Left lobe of liver (tissue), 2 donors: ENCODE data around the gene ADAMTS8. TPM values are rescaled to one million over a fixed set of nuclear protein-coding genes. Genes with fewer than 3 reads are reported as not detected.
"Not testable (repeated sequence)": the region's sequence is repeated elsewhere in the genome, so short reads cannot be mapped to it uniquely, and the experiment has no call there.

Experiments
- ATAC-seq: fragments of 200-7000 bp; cut with Tn5 transposase; one replicate; pipeline ENCODE4 v1.9.1; 2020; ENCODE audit warnings: mild to moderate bottlenecking, moderate library complexity
- DNase-seq: peaks from one replicate; pipeline ENCODE4 v3.0.0-alpha.2; 2020; ENCODE audit warnings: low spot score
- total RNA-seq: library from RNA; stranded (reverse); gene quantifications from one replicate; pipeline ENCODE4 v1.2.1, GENCODE V29; 2021
- donor health status: DM: no; HTN: no; CAD: no; lungs with moderate emphysema.
- donor health status: DM: no; HTN: yes; CAD: no.

Gene ADAMTS8
- total RNA-seq, 1 donor from 2014 or later: 0.15 TPM

DNA sequence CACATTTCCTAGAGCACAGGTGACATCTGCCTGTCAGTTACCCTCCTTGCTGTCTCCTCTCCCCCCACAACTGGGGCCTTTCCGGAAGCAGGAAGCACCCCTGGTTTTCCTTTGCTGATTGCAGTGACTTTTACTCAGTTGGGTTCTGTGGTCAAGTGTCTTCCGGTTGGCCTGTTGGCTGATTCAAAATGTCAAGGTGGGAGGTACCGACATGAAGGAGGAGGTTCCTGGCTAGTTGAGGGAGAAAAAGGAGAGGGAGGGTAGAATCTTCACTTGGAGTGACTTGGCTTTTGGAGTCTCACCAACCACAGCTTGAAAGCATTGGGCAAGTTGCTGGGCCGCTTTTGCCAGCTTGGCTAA, 10.7 kb upstream of the ADAMTS8 start:
- ATAC-seq (no peak), DNase-seq (no peak)

DNA sequence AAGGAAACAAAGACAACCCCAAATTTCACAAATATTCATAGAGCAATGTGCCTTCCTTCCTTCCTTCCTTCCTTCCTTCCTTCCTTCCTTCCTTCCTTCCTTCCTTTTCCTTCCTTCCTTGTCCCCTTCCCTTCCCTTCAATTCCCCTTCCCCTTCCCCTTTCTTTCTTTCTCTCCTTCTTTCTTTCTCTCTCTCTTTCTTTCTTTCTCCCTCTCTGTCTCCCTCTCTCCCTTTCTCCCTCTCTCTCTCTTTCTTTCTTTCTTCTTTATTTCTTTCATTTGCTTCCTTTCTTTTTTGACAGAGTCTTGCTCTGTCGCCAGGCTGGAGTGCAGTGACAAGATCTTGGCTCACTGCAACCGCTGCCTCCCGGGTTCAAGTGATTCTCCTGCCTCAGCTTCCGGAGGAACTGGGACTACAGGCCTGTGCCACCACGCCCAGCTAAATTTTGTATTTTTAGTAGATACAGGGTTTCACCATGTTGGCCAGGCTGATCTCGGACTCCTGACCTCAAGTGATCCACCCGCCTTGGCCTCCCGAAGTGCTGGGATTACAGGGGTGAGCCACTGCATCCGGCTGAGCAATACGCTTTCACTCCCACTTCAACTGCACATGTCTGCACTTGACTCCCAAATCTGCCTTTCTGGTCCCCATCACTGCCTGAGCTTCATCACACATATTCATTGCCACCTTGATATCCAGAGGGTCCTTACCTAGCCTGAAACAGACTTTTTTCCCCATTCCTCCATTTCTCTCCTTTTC, 10.2 kb upstream of the ADAMTS8 start:
- ATAC-seq, DNase-seq: not testable (repeated sequence)

DNA sequence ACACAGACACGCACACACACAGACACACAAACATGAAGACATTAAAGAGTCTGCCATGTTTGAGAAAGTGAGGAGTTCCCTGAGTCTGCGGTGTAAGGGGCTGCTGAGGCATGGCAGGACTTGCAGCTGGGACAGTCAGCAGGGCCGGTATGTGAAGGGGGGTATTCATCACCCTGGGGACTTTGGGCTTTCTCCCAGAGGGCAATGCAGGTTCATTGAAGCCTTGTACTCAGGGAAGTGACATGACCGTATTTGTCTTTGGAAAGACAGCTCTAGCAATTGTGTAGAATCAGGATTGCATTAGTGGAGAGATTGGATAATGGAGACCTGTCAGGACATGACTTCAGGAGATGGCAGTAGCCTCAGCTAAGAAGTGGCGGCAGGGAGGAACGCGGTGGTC, 9.4 kb upstream of the ADAMTS8 start:
- DNase-seq: no peak
- no peak for ATAC-seq

DNA sequence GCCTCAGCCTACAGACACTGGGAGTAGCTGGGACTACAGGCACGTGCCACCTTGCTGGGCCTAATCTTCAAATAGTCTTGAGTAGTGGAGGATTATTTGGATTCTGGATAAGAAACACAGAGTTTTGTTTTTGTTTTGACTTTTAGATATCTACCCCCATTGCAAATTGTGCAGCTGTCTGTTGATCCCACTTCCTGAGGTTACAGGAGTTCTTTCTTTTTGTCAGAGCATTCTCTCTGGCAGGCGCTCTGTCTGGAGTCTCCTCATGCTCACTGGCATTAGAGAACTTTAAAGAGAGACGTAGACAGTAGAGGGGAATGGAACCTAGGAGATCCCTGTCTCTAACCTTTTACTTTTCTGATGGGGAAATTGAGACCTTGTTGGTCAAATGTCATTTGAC, 7.8 kb upstream of the ADAMTS8 start:
- DNase-seq (no peak), ATAC-seq (no peak)

DNA sequence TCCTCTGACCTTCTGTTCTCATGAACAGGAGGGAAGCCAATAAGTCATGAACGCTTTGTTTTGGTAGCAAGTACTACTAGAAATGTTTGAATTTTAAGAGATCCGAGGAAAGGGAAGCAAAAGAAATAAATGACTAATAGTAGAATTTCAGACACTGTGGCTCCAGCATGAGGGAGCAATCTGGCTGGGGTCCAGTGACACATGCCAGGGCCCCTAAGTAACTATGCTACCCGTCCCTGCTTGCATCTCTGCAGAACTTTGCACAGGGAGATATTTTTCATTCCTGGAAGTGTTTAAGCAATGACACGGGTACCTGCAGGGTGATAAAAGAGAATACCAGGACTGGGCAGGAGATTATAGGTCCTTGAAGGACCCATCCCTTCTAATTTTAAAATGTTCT, 7.3 kb upstream of the ADAMTS8 start:
- ATAC-seq (no peak), DNase-seq (no peak)

DNA sequence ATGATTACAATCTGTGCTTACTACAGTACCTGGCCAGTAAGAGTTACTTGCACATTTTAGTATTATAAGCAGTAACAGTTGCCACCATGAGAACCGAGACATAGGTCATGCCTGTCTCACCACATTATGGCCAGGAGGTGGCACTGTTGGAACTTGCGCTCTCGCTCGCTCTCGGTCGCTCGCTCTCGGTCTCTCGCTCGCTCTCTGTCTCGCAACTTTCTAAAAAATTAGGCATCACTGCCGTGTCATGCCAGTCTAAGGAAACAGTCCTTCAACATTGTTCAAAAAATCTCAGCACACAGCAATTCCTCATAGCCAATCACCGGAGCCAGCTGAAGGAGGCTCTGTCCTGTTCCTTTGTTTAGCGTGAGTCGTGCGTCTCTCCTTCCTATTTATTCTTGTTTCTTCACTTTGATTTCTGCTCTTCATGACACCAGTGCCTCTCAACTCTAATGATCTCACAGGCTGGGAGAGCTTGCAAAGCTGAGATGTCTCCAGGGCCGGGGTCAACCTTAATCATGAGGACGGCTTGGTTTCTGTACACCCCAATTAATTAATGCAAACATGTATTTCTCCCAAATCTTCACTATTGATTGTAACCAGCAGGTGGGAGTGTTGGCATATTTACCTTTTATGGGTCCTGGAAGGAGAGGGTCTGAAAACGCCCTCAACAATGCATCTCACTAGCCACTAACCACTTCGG, 6.3 kb upstream of the ADAMTS8 start:
- ATAC-seq: peak; percentile 97
- peak; percentile 77 for DNase-seq

DNA sequence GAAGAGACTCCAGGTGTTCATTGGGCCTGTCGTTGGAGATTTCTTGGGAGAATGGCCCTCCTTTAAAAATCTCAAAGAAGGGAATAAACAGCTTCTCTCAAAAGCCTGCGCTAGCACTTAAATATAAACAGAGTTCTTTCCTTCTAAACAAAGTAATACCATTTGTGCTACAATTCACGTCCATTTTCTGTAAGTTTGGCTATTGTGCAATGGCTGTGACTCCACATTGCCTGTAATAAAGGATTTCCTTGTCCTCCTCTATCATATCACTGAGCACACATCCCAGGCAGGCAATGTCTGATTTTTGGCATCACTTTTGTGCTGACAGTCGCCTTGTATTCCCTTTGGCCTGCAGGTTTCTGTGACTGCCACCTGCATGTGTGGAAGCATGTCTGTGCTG, 4.9 kb upstream of the ADAMTS8 start:
- DNase-seq: no peak
- ATAC-seq: no peak

DNA sequence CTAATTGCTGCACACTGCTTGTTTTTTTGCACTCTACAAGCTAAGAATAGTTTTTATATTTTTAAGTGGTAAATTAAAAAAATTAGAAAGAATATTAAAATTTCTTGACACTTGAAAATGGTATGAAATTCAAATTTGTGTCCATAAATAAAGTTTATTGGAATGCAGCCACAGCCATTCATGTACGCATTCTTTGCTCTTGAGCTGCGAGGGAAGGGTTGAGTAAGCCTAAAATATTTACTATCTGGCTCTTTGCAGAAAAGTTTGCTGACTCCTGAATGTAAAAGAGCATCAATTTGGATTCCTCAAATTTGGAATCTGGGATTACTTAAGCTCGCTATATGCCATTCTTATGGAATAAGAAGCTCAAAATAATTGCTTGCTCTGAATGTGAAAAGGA, 3.4 kb upstream of the ADAMTS8 start:
- ATAC-seq (no peak), DNase-seq (no peak)

DNA sequence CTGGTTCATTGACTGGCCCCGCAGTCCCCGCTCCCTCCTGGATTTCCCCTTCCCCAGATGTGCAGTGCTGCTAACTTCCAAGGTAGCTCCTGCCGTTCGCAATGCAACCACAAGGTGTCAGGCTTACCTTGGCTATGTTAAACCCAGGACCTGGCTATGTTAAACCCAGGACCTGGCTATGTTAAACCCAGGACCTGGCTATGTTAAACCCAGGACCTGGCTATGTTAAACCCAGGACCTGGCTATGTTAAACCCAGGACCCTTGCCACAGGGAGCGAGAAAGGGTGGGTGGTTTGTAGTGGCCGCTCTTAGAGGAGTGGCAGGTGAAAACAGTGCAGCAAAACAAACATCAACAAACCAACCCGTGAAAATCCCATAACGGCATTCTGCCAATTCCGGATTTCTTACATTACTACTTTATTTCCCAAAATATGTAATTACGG, 2.9 kb upstream of the ADAMTS8 start:
- ATAC-seq: peak; percentile 72

DNA sequence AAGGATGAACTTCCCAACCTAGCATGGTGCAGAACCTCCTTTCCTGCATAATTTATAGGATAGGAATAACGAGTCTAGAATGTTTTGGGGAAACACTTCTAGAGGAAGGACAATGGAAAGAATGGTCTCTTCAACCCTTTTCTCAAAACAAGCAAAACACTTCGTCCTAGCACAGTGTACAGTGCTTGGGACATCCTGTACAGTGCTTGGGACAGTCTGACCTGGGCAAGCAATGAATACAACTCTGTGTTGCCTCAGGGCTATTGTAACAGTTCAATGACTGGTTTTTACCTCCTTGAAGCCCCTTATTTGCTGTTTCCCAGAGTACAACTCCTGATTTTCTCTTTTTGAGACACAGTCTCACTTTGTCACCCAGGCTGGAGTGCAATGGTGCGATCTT, 1.6 kb upstream of the ADAMTS8 start:
- ATAC-seq (no peak), DNase-seq (no peak)

More for the DNA sequence above, 2.9 kb upstream of the ADAMTS8 start:
- DNase-seq: peak; percentile 74

DNA sequence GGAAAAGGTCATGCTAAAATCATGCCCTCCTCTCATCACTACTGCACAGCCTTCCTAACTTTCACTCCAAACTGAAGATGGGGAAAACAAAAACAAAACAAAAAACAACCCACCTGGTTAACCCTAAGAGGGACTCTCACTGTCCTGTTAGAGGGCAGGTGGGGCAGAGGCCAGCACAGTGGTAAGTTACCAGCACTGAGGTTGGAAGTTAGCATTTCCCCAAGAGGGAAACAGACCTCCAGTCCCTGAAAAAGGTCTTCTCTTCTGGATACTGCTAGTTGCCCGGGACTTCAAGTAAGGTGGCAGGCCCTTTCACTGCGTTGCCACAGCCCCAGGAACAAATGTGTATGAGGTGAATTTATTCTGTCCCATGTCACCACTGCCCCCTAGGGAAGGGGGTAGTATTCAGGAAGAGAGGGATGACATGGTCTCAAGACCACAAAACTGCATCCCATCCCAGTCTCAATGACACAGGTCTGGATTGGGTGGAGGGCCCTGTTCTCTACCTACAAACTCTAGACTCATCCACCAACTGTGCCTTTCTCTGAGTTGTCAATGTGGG, 792 bp upstream of the ADAMTS8 start:
- no peak for DNase-seq
- no peak for ATAC-seq

DNA sequence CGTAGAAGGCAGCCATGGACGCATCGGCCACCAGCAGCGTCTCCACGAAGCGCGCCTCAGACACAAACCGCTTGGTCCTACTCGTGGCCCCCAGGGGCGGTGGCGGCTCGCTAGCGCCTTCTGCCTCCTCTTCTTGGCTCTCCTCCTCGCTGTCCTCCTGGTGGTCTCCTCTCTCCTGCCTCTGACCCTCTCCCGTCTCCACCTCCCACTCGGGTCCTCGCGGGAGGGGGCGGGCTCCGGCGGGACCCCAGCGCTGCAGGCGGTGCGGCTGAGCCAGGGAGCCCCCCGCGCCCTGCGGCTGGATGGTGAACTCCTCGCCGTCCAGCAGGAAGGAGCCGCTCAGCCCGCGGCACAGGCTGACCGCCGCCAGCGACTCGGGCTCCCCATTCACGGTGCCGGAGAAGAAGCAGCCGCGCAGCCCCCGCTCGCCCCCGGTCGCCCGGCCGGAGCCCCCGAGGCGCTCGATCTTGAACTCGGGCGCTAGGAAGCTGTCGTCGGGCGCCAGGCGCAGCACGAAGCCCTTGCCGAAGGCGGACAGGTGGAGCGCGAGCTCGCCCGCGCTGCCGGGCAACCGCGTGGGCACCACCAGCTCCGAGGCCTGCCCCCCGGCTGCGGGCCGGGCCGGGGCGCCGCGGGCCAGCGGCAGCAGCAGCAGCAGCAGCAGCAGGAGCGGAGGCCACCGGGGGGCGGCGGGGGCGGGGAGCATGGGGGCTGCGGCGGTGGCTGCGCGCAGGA, 661 bp downstream of the ADAMTS8 start:
- DNase-seq: no peak
- ATAC-seq: peak; percentile 26

DNA sequence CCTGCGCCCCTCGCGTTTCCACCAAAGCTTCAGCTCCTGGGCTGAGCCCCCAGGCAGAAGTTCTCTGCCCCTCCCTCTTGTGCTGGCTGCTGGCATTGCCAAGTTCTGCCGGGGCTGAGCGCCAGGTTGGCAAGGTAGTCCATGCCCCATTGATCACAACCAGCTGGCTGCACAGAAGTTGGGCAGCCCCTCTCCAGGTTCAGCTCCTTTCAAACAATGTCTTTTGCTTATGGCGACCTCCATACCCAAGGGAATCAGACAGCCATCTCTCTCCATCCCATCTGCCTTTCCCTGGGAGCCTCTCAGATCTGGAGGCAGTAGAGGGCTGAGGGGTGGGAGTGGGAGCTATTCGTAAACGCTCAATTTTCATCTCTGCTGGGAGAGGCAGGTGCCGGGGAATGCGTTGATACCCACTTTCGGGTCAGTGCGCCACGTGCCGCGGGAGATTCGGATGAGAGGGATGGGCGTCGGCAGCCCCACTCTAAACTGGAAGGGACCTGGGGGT, 1.5 kb downstream of the ADAMTS8 start:
- peak; percentile 65 for ATAC-seq
- DNase-seq: peak; percentile 61

DNA sequence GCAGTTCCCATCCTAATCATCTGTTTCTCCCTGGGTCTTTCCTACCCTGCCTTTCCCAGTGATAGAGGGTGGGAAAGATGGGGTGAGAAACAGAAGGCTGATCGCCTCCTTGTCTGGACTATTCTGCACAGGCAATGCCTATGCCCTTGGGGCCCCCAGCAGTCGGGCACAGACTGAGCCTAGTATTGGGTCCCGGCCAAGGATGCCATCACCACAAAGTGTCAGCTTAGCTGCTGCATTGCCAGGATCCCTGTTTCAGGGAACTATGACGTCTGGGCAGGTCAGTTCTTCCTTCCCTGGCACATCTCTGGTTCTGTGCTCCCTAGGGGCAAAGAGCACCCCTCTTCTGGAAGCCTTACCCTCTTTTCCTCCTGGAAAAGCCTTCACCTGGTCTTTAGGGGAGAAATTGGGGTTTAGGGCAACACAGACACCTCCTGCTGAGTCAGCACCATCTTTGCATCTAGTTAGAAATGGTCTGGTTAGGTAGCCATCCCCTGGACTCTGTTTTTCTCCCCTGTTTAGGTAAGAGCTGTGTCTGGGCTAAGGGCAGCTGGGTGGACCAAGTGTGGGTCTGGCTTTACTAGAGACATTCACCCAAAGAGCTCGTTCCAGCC, 2.1 kb downstream of the ADAMTS8 start:
- ATAC-seq (no peak), DNase-seq (no peak)

DNA sequence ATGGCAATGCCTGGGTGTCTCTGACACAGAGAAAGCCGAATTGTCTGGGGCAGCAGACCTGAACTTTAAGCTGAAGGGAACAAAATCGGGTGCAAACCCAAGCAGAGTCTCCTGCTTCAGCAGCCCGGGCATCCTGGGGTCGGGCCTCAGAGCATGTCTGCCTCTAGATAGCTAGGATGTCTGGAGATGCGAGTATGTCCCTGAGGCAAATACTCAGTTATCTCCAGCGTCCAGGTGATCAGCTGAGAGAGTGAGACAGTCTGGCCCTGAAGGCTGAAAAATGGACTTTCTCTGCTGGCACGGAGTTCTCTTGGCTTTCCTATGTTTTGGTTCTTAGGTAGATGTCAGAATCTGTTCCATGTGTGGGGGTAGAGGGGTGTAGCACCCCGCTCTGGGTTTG, 3.3 kb downstream of the ADAMTS8 start:
- ATAC-seq (no peak), DNase-seq (no peak)

DNA sequence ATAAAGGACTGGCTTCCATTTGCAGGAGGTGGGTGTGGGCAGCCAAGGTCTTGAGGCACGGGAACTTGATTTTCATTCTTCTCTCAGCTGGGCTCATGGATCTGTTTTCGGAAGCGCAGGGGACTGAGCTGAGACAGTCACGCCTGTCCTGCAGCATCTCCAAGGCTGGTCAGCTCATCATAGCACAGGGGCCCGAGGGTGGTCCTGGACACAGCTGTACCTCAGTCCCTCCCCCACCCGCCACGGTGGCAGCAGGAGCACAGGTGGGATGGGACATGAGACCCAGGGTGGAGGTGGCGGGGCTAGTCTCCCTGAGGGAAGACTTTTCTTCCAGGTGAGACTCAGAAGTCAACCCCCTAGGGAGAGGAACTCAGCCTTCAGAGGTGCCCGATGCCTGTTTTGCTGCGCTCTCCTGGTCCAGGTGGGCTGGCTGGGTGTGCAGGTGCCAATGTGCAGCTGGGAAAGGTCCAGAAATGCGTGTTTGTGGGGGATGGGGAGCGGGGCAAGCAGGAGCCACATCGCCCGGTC, 3.7 kb downstream of the ADAMTS8 start:
- DNase-seq (no peak), ATAC-seq (no peak)

DNA sequence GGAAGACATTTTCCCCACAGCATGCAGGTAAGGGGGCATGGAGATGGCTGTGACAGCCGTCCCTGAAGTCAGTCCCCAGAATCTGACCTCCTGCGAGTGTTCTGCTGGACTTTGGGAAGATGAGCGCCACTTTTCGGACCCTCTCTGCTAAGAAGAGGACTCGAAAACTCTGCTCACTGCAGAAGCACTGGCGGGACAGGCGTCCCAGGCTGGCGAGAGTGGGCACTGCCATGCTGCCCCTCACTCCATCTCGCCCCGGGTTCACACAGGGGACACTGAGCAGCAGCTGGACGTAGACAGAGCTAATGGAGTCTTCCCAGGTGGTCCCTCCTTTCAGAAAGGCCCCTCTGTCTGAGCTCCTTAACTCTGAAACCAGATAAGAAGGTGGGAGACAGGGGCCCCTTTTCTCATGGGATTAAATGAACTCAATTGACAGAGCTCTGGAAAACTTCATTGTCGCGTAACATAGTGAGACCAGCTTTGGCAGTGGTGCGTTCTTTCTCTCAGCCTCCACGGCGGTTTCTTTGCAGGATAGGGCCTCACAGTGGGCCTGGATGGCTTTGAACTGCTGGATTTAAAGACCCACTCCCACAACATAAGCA, 4.8 kb downstream of the ADAMTS8 start:
- ATAC-seq: no peak
- no peak for DNase-seq

DNA sequence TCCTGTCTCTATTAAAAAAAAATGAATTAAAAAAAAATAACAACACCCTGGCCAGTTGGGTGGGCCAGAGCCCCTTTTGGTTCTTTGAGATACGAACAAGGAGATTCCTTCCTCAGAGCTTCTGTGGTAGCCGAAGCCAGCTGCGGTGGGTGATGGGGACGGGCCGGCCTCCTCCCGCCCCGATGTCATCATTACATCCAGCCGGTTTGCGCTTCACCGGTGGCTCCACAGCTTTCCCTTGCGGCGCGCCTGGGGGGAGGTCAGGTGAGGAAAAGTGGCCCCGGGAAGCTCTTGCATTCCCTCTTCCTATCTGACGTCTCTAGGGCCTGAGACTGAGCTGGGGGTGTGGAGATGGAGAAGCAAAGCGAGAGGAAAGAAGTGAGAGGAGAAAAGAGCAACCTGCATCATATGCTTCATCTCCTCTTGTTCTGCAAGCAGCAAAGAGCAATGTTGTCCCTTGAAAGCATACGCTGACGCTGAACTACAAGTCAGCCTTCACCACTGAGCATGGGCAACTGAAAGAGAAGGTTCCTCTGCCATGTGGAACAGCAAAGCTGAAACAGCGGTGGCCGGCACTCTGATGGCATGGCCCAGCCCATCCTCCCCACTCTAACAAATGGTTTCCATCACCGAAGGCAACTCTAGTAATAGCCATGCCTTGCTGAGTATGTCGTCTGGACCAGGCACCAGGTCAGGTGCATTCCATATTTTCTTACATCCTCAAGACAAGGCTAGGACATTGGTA, 6.0 kb downstream of the ADAMTS8 start:
- no peak for ATAC-seq
- DNase-seq: no peak

DNA sequence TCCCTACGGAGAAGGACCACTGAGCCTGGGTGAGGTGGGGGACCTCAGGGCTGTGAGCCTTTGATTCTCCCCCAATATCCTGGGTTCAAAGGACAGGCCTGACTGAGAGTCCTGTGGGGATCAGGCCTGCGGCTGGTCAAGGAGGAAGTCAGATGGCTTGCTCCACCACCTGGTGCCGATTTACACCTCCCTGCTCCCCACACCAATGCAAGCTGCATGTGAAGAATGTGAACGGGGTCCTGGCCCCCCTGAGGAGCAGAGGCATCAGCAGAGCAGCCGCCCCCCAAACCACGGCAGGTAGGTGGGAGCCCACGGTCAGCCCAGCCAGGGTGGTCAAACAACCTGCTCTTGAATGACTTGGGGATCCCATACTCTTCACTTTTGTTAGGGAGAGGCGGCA, 6.7 kb downstream of the ADAMTS8 start:
- DNase-seq: no peak

DNA sequence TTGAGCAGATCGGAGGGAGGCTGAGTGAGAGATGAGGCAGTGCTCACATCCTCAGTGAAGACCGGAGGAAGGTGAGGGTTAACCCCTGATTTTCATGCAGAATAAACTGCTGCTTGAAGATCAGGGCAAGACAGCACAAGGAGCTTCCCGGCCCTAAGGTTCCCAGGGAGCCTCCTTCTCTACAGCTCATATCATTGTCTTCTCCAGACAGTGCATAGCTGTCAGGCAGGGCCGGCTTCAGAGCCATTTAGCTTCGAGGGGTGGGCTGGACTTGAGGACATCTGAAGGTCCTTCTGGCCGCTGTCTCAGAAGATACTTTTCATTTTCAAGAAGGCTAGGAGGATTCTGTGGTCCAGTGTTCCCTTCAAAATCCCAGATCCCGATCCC, 7.2 kb downstream of the ADAMTS8 start:
- ATAC-seq (no peak), DNase-seq (no peak)

More for the DNA sequence above, 6.7 kb downstream of the ADAMTS8 start:
- ATAC-seq: no peak
